ENCODE data around the gene MDM1. TPM values are rescaled to one million over a fixed set of nuclear protein-coding genes. Genes with fewer than 3 reads are reported as not detected.
A peak's percentile ranks its signal among the peaks of the same experiment; 100 is the strongest.

Gene MDM1
- total RNA-seq, 4 donors from 2014 or later, result 8.2 to 23.5 (median 13.4) TPM

- TF ChIP-seq POLR2AphosphoS5 (IDR thresholded peaks at IDR 0.05) (no peak), CTCF (IDR thresholded peaks at IDR 0.05) (no peak), POLR2A (IDR thresholded peaks at IDR 0.05) (no peak), EP300 (IDR thresholded peaks at IDR 0.05; ENCODE audit: low read depth) (no peak)
- no peaks in the 10 kb centered on the region for H3K27me3 ChIP-seq
- intact Hi-C loops (cut with DNase I; ENCODE audit: low total_unique reads) (loop anchor here (10.0 kb wide), 1 partner anchor 247 kb away; the partner anchor contains the start of gene RAP1B), in situ Hi-C loops (cut with MboI; ENCODE audit: low pct_ligation_motif_present in 1 of 4, low pct_unique_long_range_greater_than_20kb in 1 of 4, low sequenced_read_pairs in 3 of 4) (loop anchor here (25.0 kb wide), 3 partner anchors 94 to 319 kb away; partner anchors contain the start of genes NUP107 (in 3 of the 4) and RAP1B (in 1 of the 4))
- WGBS, 2 donors (ENCODE audit: low coverage in 1 of 2), result 57 to 83% methylated on average over 1 to 2 of the region's 2 CpGs
- H3K4me3 ChIP-seq, result no peak overlapping the region
- peaks cover 0 to 27% (median 12%) of the 10 kb centered on the region in 4 donors for H3K4me1 ChIP-seq
- no peaks in the 10 kb centered on the region for H3K9me3 ChIP-seq
- H3K36me3 ChIP-seq, result no peaks in the 10 kb centered on the region
- no peak for DNase-seq
- no peak overlapping the region for H3K27ac ChIP-seq
These were observed 35.7 kb upstream of the MDM1 start for GRCh38 chr12:68367903-68368302.

DNA sequence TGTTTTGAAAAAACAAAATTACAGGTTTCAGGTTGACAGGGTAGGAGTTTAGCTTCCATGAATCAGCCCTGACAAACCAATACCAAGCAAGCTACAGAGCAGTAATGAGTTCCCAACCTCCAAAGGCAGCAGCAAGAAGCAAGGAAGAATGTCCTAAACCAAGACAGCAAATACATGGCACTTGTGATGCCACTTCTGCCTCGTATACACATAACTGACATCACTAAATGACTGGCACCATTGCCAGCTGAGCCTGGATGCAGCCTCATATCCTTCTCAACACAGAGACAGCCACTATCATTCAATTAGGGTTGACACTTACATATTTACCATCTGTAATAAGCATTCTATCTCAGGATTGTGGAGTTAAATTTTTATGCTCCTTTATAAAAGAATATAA lies 35.0 kb upstream of the MDM1 start:
- Histone ChIP-seq H3K4me3 (no peak overlapping the region), H3K4me1 (peaks cover 0 to 27% (median 12%) of the 10 kb centered on the region in 4 donors), H3K27me3 (no peaks in the 10 kb centered on the region), H3K27ac (no peak overlapping the region), H3K36me3 (no peaks in the 10 kb centered on the region), H3K9me3 (no peaks in the 10 kb centered on the region)
- TF ChIP-seq POLR2A (IDR thresholded peaks at IDR 0.05) (no peak), POLR2AphosphoS5 (IDR thresholded peaks at IDR 0.05) (no peak)
- intact Hi-C loops (cut with DNase I; ENCODE audit: low total_unique reads) (loop anchor here (10.0 kb wide), 1 partner anchor 248 kb away; the partner anchor contains the start of gene RAP1B), in situ Hi-C loops (cut with MboI; ENCODE audit: low pct_ligation_motif_present in 1 of 4, low pct_unique_long_range_greater_than_20kb in 1 of 4, low sequenced_read_pairs in 3 of 4) (loop anchor here (25.0 kb wide), 3 partner anchors 95 to 320 kb away; partner anchors contain the start of genes NUP107 (in 3 of the 4) and RAP1B (in 1 of the 4))
- 63% methylated on average over 1 of the region's 1 CpG; no CpG with 5 or more reads in 1 of the 2 donors for whole genome bisulfite sequencing, 2 donors (ENCODE audit: low coverage in 1 of 2)
- DNase-seq, result no peak

GRCh38 chr12:68364893-68365725 lies 32.9 kb upstream of the MDM1 start:
- no peaks in the 10 kb centered on the region for H3K36me3 ChIP-seq
- intact Hi-C loops (cut with DNase I; ENCODE audit: low total_unique reads), result loop anchor here (10.0 kb wide), 1 partner anchor 250 kb away; the partner anchor contains the start of gene RAP1B
- H3K4me3 ChIP-seq, result peak overlapping the region in 3 of 4 donors; percentile 7 to 43 (median 10)
- peak; percentile 92 for DNase-seq
- WGBS, 2 donors (ENCODE audit: low coverage in 1 of 2), result 15 to 25% methylated on average over 13 to 26 of the region's 26 CpGs
- no peaks in the 10 kb centered on the region for H3K9me3 ChIP-seq
- in situ Hi-C loops (cut with MboI; ENCODE audit: low pct_ligation_motif_present in 1 of 4, low pct_unique_long_range_greater_than_20kb in 1 of 4, low sequenced_read_pairs in 3 of 4), result loop anchor here (25.0 kb wide), 3 partner anchors 97 to 322 kb away; partner anchors contain the start of genes NUP107 (in 3 of the 4) and RAP1B (in 1 of the 4)
- H3K27me3 ChIP-seq, result no peaks in the 10 kb centered on the region
- TF ChIP-seq CTCF (IDR thresholded peaks at IDR 0.05), result no peak
- TF ChIP-seq EP300 (IDR thresholded peaks at IDR 0.05; ENCODE audit: low read depth), result no peak
- peak; percentile 50 to 62 (median 50) for TF ChIP-seq POLR2AphosphoS5 (IDR thresholded peaks at IDR 0.05)
- TF ChIP-seq POLR2A (IDR thresholded peaks at IDR 0.05), result peak; percentile 48
- H3K27ac ChIP-seq, result peak overlapping the region; percentile 80 to 88 (median 82)
- peaks cover 0 to 27% (median 12%) of the 10 kb centered on the region in 4 donors for H3K4me1 ChIP-seq

DNA sequence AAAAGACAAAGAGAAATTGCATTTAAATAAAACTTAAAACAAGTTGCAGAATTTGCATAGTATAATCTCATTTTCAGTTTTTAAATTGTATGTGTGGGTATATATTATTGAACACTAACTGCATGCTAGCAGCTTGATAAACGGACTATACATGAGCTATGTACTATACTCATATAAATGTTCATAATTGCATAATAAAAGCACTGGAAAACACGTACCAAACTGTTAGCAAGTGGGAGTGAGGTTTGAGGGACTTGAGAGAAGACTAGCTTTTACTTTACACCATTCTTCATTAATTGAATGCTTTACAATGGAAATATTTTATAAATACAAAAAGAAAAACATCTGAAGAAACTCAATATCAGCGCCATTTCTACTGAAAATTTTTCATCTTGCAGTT lies 32.2 kb upstream of the MDM1 start:
- TF ChIP-seq POLR2AphosphoS5 (IDR thresholded peaks at IDR 0.05) (no peak), POLR2A (IDR thresholded peaks at IDR 0.05) (no peak)
- Histone ChIP-seq H3K4me1 (peaks cover 0 to 29% (median 12%) of the 10 kb centered on the region in 4 donors), H3K27ac (peak overlapping the region; percentile 80 to 88 (median 82)), H3K27me3 (no peaks in the 10 kb centered on the region), H3K36me3 (no peaks in the 10 kb centered on the region), H3K9me3 (no peaks in the 10 kb centered on the region), H3K4me3 (peak overlapping the region in 1 of 4 donors; percentile 43)
- intact Hi-C loops (cut with DNase I; ENCODE audit: low total_unique reads), result loop anchor here (10.0 kb wide), 1 partner anchor 250 kb away; the partner anchor contains the start of gene RAP1B
- DNase-seq, result no peak
- WGBS, 2 donors (ENCODE audit: low coverage in 1 of 2), result 69 to 80% methylated on average over 3 of the region's 3 CpGs
- in situ Hi-C loops (cut with MboI; ENCODE audit: low pct_ligation_motif_present in 1 of 4, low pct_unique_long_range_greater_than_20kb in 1 of 4, low sequenced_read_pairs in 3 of 4), result loop anchor here (25.0 kb wide), 3 partner anchors 98 to 323 kb away; partner anchors contain the start of genes NUP107 (in 3 of the 4) and RAP1B (in 1 of the 4)
